Stimulated activated naive B cell treated with anti-CD40 and anti-IgM and Interleukin-4, amounts not matched to agents 10 μg/mL and 1 μg/mL and 100 μg/mL, for 72 hours (primary cell): Measurements from ENCODE around the gene CACNA2D2.
A peak's percentile ranks its signal among the peaks of the same experiment; 100 is the strongest.

Source experiments
- ATAC-seq, 2 donors: fragments of 150-1000 bp; cut with Tn5 transposase; replicated peaks; 2 replicates each; pipeline ENCODE4 v1.10.0; 2021; ENCODE audit warnings: moderate library complexity in 1 of 2
- DNase-seq: peaks from one replicate; pipeline ENCODE4 v3.0.0; 2021
- H3K27ac Mint-ChIP-seq: one replicate; pipeline ENCODE4 v1.8.0; 2022; ENCODE audit warnings: mild to moderate bottlenecking, mixed read lengths
- H3K27me3 Mint-ChIP-seq, 2 donors: one replicate each; pipeline ENCODE4 v1.8.0; 2022; ENCODE audit warnings: mixed read lengths in 2 of 2
- H3K36me3 Mint-ChIP-seq, 2 donors: one replicate each; pipeline ENCODE4 v1.8.0; 2022; ENCODE audit warnings: mixed read lengths in 2 of 2, mild to moderate bottlenecking in 1 of 2
- H3K4me1 Mint-ChIP-seq, 2 donors: one replicate each; pipeline ENCODE4 v1.8.0; 2022; ENCODE audit warnings: mixed read lengths in 2 of 2, mild to moderate bottlenecking in 1 of 2
- H3K4me3 Mint-ChIP-seq, 2 donors: one replicate each; pipeline ENCODE4 v1.8.0; 2022; ENCODE audit warnings: mild to moderate bottlenecking in 2 of 2, mixed read lengths in 2 of 2, moderate library complexity in 1 of 2
- H3K9me3 Mint-ChIP-seq, 2 donors: one replicate each; pipeline ENCODE4 v1.8.0; 2022; ENCODE audit warnings: mixed read lengths in 2 of 2, mild to moderate bottlenecking in 1 of 2

The CACNA2D2 gene

GRCh38 chr3:50316657-50317242 lies 186.7 kb downstream of the CACNA2D2 start:
- Mint-ChIP-seq H3K36me3 (peaks cover 21 to 30% of the 10 kb centered on the region in 2 donors), H3K27ac (peak overlapping the region; percentile 26)
- no peak for DNase-seq

GRCh38 chr3:50314816-50315215 lies 188.6 kb downstream of the CACNA2D2 start:
- DNase-seq (no peak), ATAC-seq (no peak)
- no peaks in the 10 kb centered on the region for H3K27me3 Mint-ChIP-seq
- no peak overlapping the region for H3K4me3 Mint-ChIP-seq
- no peak overlapping the region for H3K27ac Mint-ChIP-seq
- peaks cover 26 to 34% of the 10 kb centered on the region in 2 donors for H3K4me1 Mint-ChIP-seq
- H3K9me3 Mint-ChIP-seq: no peaks in the 10 kb centered on the region
- peaks cover 21 to 31% of the 10 kb centered on the region in 2 donors for H3K36me3 Mint-ChIP-seq

More at GRCh38 chr3:50316657-50317242, 186.7 kb downstream of the CACNA2D2 start:
- Mint-ChIP-seq H3K9me3 (no peaks in the 10 kb centered on the region), H3K4me3 (peak overlapping the region in 1 of 2 donors; percentile 30), H3K4me1 (peaks cover 33 to 46% of the 10 kb centered on the region in 2 donors), H3K27me3 (no peaks in the 10 kb centered on the region)
- no peak for ATAC-seq

GRCh38 chr3:50314342-50314741 lies 189.1 kb downstream of the CACNA2D2 start:
- DNase-seq (no peak), ATAC-seq (no peak)
- H3K9me3 Mint-ChIP-seq: no peaks in the 10 kb centered on the region
- peaks cover 23 to 29% of the 10 kb centered on the region in 2 donors for H3K4me1 Mint-ChIP-seq
- H3K36me3 Mint-ChIP-seq: peaks cover 18 to 31% of the 10 kb centered on the region in 2 donors
- no peak overlapping the region for H3K4me3 Mint-ChIP-seq
- H3K27ac Mint-ChIP-seq: no peak overlapping the region
- H3K27me3 Mint-ChIP-seq: no peaks in the 10 kb centered on the region
